ENCODE results near the gene GNAI2.

GNAI2 gene

GRCh38 chr3:50300681-50301254, 64.8 kb downstream of the GNAI2 start:
- DNase-seq: no peak

GRCh38 chr3:50302095-50303012, 66.3 kb downstream of the GNAI2 start:
- no peak for DNase-seq

GRCh38 chr3:50303013-50303815, 67.2 kb downstream of the GNAI2 start, which contains the start of gene HYAL1:
HYAL1 (minus strand) TSS chr3:50303574; CDS start chr3:50302956, 618 bp downstream.
- DNase-seq: no peak

- DNase-seq: no peak
Measured at GRCh38 chr3:50304601-50305000, 68.6 kb downstream of the GNAI2 start.

Data from SIG-M5 (cell line).